Subcutaneous adipose tissue (tissue), 4 donors: ENCODE measurements around the gene UPK3A. TPM values are rescaled to one million over a fixed set of nuclear protein-coding genes. Genes with fewer than 3 reads are reported as not detected.

ENCODE experiments used
- CTCF ChIP-seq: fragments of 450-650 bp; IDR thresholded peaks from one replicate; pipeline ENCODE4 v1.5.1; 2016; ENCODE audit warnings: low read depth, mild to moderate bottlenecking, control low read depth, antibody characterized with exemption, moderate library complexity
- total RNA-seq, 4 donors: library from RNA; depleted of rRNA; stranded (reverse); fragments of >200 nt; gene quantifications; one replicate each; pipeline ENCODE4 v1.1.0, GENCODE V29; 2016

The UPK3A gene
- total RNA-seq, 4 donors from 2014 or later = not detected

- TF ChIP-seq CTCF = no peak
Measured at GRCh38 chr22:45281010-45281409, 3.7 kb upstream of the UPK3A start.

- TF ChIP-seq CTCF = no peak
Measured at GRCh38 chr22:45285263-45286058, 712 bp downstream of the UPK3A start.

- TF ChIP-seq CTCF = no peak
Measured at GRCh38 chr22:45286854-45287551, 2.3 kb downstream of the UPK3A start.

GRCh38 chr22:45290410-45290936 lies 5.7 kb downstream of the UPK3A start:
- TF ChIP-seq CTCF = no peak

- no peak for TF ChIP-seq CTCF
Measured at GRCh38 chr22:45291061-45291930, 6.5 kb downstream of the UPK3A start.

- TF ChIP-seq CTCF = no peak
Measured at GRCh38 chr22:45291931-45292290, 7.2 kb downstream of the UPK3A start.
